NT2/D1 (cell line): Measurements from ENCODE around the gene CRB2.

Experiments used
- SUZ12 ChIP-seq: IDR thresholded peaks from 2 replicates; pipeline ENCODE4 v1.6.1; 2011; ENCODE audit not compliant: insufficient read length, insufficient read depth; ENCODE audit errors: extremely low read depth
- YY1 ChIP-seq: IDR thresholded peaks from 2 replicates; pipeline ENCODE4 v1.6.1; 2011; ENCODE audit not compliant: insufficient read length, insufficient read depth
- ZNF274 ChIP-seq: IDR thresholded peaks from 2 replicates; pipeline ENCODE4 v1.6.1; 2011; ENCODE audit warnings: mild to moderate bottlenecking, low read depth, low read length

GRCh38 chr9:123406691-123407216 is 50.8 kb downstream of the CRB2 start:
- TF ChIP-seq SUZ12 (no peak), ZNF274 (no peak), YY1 (no peak)
